Psoas muscle (tissue), 8 donors: Measurements from ENCODE around the gene KCNH6. TPM values are rescaled to one million over a fixed set of nuclear protein-coding genes. Genes with fewer than 3 reads are reported as not detected.

Experiments used
- ATAC-seq, 4 donors: fragments of 200-7000 bp; cut with Tn5 transposase; one replicate each; pipeline ENCODE4 v1.9.1; 2020; ENCODE audit warnings: moderate library complexity in 3 of 4, mild to moderate bottlenecking in 2 of 4
- DNase-seq, 2 donors: peaks; one replicate each; pipeline ENCODE4 v3.0.0-alpha.2; 2020
- H3K27ac ChIP-seq: fragments of 200-600 bp; one replicate; pipeline ENCODE4 v1.8.0; 2022
- H3K27me3 ChIP-seq, 3 donors: fragments of 200-600 bp in 1 of 3; one replicate each; pipeline versions ENCODE4 v1.6.1 to v1.8.0; 2013 to 2022; ENCODE audit warnings: low read length in 2 of 3, mild to moderate bottlenecking in 2 of 3, moderate library complexity in 1 of 3; ENCODE audit not compliant: insufficient read depth in 3 of 3
- H3K36me3 ChIP-seq, 2 donors: fragments of 200-600 bp in 1 of 2; one replicate each; pipeline versions ENCODE4 v1.6.1 to v1.8.0; 2013 to 2022; ENCODE audit warnings: low read depth in 1 of 2, mild to moderate bottlenecking in 1 of 2, moderate library complexity in 1 of 2; ENCODE audit not compliant: insufficient read depth in 1 of 2
- H3K4me1 ChIP-seq: fragments of 200-600 bp; one replicate; pipeline ENCODE4 v1.8.0; 2022
- H3K4me3 ChIP-seq: fragments of 200-600 bp; one replicate; pipeline ENCODE4 v1.8.0; 2022; ENCODE audit warnings: mild to moderate bottlenecking
- H3K9me3 ChIP-seq: fragments of 200-600 bp; one replicate; pipeline ENCODE4 v1.8.0; 2022
- WGBS, 3 donors: extraction: QIAGEN DNeasy Blood & Tissue Kit; methylation state at CpG; one replicate each; pipeline versions ENCODE4 v1.1.6 to v1.1.7; 2013; 5-methylcytosine and 5-hydroxymethylcytosine counted together
- intact Hi-C, 2 donors: fragments of 100-400 bp; cut with DNase I; formaldehyde crosslinking; loops; one replicate each; pipeline versions ENCODE4 v1.11.0 to v1.14.2; 2022
- polyA plus RNA-seq, 3 donors: library from polyadenylated mRNA; stranded (reverse); fragments of 200-250 nt; gene quantifications; one replicate each; pipeline ENCODE4 v1.2.3, GENCODE V29; 2013
- total RNA-seq, 4 donors: library from RNA; stranded (reverse); fragmentation: NEBNext Ultra II Directional in 2 of 4; extraction: Animal tissue kit (Norgen Biotek cat#: 25700) in 2 of 4; gene quantifications; one replicate each; pipeline versions ENCODE4 v1.2.1 to v1.2.4, GENCODE V29; 2021 to 2023
- TF ChIP-seq, protein P1 (sequence below): fragments of 200-600 bp; IDR thresholded peaks from one replicate; pipeline ENCODE4 v1.8.0; 2022; ENCODE audit warnings: antibody characterized with exemption
- donor health status: healthy with polysubstance abuse.
- donor health status: DM: no; HTN: no; CAD: no; lungs with moderate emphysema.
- donor health status: Bipolar disorder and iron deficiency.
- donor health status: healthy.
- donor health status: DM: yes; HTN: yes; CAD: no.
- donor health status: DM: no; HTN: no; CAD: no.
- donor health status: DM: no; HTN: no; CAD: no.
- donor health status: DM: yes; HTN: yes; CAD: no.

Gene KCNH6
- total and polyA plus RNA-seq, 7 donors, result not detected

DNA sequence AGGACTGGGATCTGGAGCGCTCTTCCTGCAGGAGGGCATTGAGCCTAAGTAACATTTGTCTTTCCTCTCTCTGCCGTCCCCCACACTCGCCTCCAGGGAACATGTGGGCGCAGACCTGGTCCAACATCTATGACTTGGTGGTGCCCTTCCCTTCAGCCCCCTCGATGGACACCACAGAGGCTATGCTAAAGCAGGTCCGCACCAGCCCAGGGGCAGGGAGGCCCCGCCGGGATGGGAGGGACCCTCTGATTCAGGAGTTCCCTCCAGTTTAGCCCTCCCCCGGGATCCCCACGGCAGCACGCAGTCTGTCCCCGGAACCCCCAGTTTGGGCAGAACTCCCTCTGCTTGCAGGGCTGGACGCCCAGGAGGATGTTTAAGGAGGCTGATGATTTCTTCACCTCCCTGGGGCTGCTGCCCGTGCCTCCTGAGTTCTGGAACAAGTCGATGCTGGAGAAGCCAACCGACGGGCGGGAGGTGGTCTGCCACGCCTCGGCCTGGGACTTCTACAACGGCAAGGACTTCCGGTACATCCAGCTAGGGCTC, 32.2 kb upstream of the KCNH6 start:
- no peaks in the 10 kb centered on the region for H3K36me3 ChIP-seq
- H3K4me3 ChIP-seq, result no peak overlapping the region
- H3K9me3 ChIP-seq, result no peaks in the 10 kb centered on the region
- H3K27me3 ChIP-seq, result peaks cover 0 to 8% (median 2%) of the 10 kb centered on the region in 3 donors
- intact Hi-C loops, result no loop called here
- ATAC-seq (no peak), DNase-seq (no peak)
- H3K27ac ChIP-seq, result no peak overlapping the region
- H3K4me1 ChIP-seq, result no peaks in the 10 kb centered on the region
- TF ChIP-seq, protein P1, sequence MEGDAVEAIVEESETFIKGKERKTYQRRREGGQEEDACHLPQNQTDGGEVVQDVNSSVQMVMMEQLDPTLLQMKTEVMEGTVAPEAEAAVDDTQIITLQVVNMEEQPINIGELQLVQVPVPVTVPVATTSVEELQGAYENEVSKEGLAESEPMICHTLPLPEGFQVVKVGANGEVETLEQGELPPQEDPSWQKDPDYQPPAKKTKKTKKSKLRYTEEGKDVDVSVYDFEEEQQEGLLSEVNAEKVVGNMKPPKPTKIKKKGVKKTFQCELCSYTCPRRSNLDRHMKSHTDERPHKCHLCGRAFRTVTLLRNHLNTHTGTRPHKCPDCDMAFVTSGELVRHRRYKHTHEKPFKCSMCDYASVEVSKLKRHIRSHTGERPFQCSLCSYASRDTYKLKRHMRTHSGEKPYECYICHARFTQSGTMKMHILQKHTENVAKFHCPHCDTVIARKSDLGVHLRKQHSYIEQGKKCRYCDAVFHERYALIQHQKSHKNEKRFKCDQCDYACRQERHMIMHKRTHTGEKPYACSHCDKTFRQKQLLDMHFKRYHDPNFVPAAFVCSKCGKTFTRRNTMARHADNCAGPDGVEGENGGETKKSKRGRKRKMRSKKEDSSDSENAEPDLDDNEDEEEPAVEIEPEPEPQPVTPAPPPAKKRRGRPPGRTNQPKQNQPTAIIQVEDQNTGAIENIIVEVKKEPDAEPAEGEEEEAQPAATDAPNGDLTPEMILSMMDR, result no peak
- WGBS, 3 donors, result 76 to 82% (median 82%) methylated on average over 22 of the region's 22 CpGs

DNA sequence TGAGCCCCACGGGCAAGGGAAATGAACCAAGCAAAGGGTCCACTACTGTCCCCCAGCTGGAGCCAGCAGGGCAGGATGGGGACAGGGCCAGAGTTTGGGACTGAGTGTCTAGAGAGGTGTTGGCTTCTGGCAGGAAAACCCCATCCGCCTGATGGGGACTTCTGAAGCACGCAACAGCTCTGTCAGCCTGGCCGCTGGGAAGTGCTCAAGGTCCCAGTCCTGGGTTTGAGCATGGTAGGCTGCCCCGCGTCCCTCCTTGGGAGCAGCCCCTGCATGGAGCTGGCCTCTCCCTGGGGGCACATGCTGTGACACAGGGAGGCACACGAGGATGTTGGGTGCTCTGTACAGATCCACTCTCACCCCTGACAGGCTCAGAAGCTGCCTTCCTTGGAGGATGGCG, 31.7 kb upstream of the KCNH6 start:
- Histone ChIP-seq H3K4me1 (no peaks in the 10 kb centered on the region), H3K27me3 (peaks cover 0 to 8% (median 2%) of the 10 kb centered on the region in 3 donors), H3K9me3 (no peaks in the 10 kb centered on the region), H3K27ac (no peak overlapping the region), H3K36me3 (no peaks in the 10 kb centered on the region), H3K4me3 (no peak overlapping the region)
- ATAC-seq (no peak), DNase-seq (no peak)
- 74 to 79% (median 79%) methylated on average over 6 to 8 of the region's 8 CpGs for WGBS, 3 donors
- TF ChIP-seq, protein P1, result no peak
- intact Hi-C loops, result no loop called here

DNA sequence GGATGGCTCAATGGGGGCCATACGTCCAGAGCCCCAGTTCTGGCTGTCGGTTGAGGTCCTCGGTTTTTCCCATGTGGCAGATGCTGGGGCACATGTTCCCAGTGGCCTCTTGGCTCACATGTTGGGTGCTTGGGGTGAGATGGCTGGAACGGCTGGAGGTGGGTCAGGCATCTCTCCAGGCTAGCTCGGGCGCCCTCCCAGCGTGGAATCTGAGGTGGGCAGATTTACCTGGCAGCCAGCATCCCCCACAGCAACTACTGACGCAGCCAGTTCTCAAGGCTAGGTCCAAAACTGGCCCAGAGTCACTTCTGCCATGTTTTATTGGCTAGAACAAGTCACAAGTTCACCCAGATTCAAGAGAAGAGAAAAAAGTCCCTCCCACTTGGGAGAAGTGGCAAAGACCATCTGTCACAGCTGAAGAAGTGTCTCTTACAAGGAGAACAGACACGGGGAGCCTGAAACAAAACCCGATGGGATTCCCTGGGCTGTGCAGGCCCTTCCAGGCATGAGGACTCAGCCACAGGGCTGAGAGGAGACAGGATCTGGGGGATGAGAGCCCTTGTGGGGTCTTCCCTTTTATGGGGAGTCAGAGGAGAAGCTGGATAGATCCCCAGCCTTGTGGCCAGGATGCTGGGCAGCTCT, 31.1 kb upstream of the KCNH6 start:
- TF ChIP-seq, protein P1, result no peak
- intact Hi-C loops, result no loop called here
- 61 to 67% (median 65%) methylated on average over 10 of the region's 10 CpGs for WGBS, 3 donors
- DNase-seq (no peak), ATAC-seq (no peak)
- no peak overlapping the region for H3K27ac ChIP-seq
- H3K36me3 ChIP-seq, result no peaks in the 10 kb centered on the region
- no peaks in the 10 kb centered on the region for H3K9me3 ChIP-seq
- H3K4me1 ChIP-seq, result no peaks in the 10 kb centered on the region
- H3K4me3 ChIP-seq, result no peak overlapping the region
- peaks cover 0 to 8% (median 2%) of the 10 kb centered on the region in 3 donors for H3K27me3 ChIP-seq

DNA sequence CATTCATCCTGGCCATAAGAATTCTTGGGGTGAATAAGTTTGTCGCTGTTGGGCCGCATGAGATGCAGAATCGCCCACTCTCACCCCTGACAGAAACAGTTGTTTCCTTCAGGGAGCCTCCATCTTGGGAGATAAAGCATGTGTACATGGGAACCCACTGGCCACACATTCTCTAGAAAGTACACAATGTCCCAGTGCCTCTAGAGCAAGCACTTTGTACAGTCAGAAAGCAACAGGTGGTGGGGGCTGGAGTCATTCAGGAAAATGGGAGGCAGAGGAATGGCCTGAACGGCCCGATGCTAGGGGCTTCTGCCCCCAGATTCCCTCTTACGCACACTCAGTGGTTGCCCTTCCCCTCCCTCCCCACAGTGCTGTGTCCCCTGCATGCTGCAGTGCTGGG, 30.2 kb upstream of the KCNH6 start:
- H3K4me3 ChIP-seq, result no peak overlapping the region
- DNase-seq, result no peak

More for the DNA sequence above, 30.2 kb upstream of the KCNH6 start:
- Histone ChIP-seq H3K27ac (no peak overlapping the region), H3K9me3 (no peaks in the 10 kb centered on the region), H3K4me1 (no peaks in the 10 kb centered on the region), H3K36me3 (no peaks in the 10 kb centered on the region), H3K27me3 (peaks cover 0 to 8% (median 2%) of the 10 kb centered on the region in 3 donors)
- TF ChIP-seq, protein P1, result no peak
- intact Hi-C loops, result no loop called here
- WGBS, 3 donors, result 73 to 83% (median 76%) methylated on average over 6 of the region's 6 CpGs
- ATAC-seq, result no peak
